K562 (cell line): ENCODE measurements around the gene FBXW8. TPM values are rescaled to one million over a fixed set of nuclear protein-coding genes. Genes with fewer than 3 reads are reported as not detected.

Experiments used
- ARID3B ChIP-seq: fragments of 250-450 bp; sonication (Bioruptor Pico); IDR thresholded peaks from 2 replicates; pipeline ENCODE4 v1.4.0; 2020; ENCODE audit warnings: borderline replicate concordance
- CEBPG ChIP-seq, 3 experiments: fragments of 200-800 bp in 1 of 3; sonication (Bioruptor generic) in 1 of 3; sonication (generic) in 1 of 3; formaldehyde crosslinking in 1 of 3; IDR thresholded peaks in 2 of 3; conservative IDR thresholded peaks in 1 of 3; 2 replicates each; pipeline versions ENCODE4 v1.6.1 to v1.8.0; 2016 to 2022; ENCODE audit warnings: missing compliant biosample characterization in 2 of 3, missing genetic modification characterization in 2 of 3, mild to moderate bottlenecking in 1 of 3, missing genetic modification reagents in 1 of 3
- EGR1 ChIP-seq: fragments of 450-650 bp; conservative IDR thresholded peaks from 2 replicates; pipeline ENCODE4 v1.6.1; 2017; ENCODE audit warnings: mild to moderate bottlenecking
- ELF4 ChIP-seq: fragments of 450-650 bp; formaldehyde crosslinking; IDR thresholded peaks from 2 replicates; pipeline ENCODE4 v1.4.0; 2022; ENCODE audit warnings: missing genetic modification characterization
- EP300 ChIP-seq: IDR thresholded peaks from 2 replicates; pipeline ENCODE4 v1.6.1; 2012; ENCODE audit warnings: low read length, improper control_type of control experiment
- ETV1 ChIP-seq: fragments of 450-650 bp; conservative IDR thresholded peaks from 2 replicates; pipeline ENCODE4 v1.6.1; 2016; ENCODE audit warnings: missing genetic modification characterization, control low read depth, low read depth, missing compliant biosample characterization
- MAFK ChIP-seq: IDR thresholded peaks from 2 replicates; pipeline ENCODE4 v1.6.1; 2011; ENCODE audit warnings: low read length, improper control_type of control experiment
- MEF2A ChIP-seq: IDR thresholded peaks from 2 replicates; pipeline ENCODE4 v1.6.1; 2011; ENCODE audit warnings: low read depth, mild to moderate bottlenecking, low read length, moderate library complexity; ENCODE audit not compliant: control insufficient read depth
- RAD51 ChIP-seq: fragments of 450-650 bp; IDR thresholded peaks from 2 replicates; pipeline ENCODE4 v1.7.1; 2016; ENCODE audit warnings: low read depth, mild to moderate bottlenecking, borderline replicate concordance
- RBM34 ChIP-seq: fragments of 200-400 bp; formaldehyde crosslinking; IDR thresholded peaks from 2 replicates; pipeline ENCODE4 v1.6.1; 2018; ENCODE audit warnings: low read length, borderline replicate concordance; ENCODE audit not compliant: insufficient read depth
- SRF ChIP-seq, 2 experiments: fragments of 250-450, 450-650 bp in 1 of 2; sonication (Bioruptor Pico) in 1 of 2; sonication (generic) in 1 of 2; formaldehyde crosslinking; IDR thresholded peaks; 2 replicates each; pipeline versions ENCODE4 v1.5.0 to v1.5.1; 2020 to 2022; ENCODE audit warnings: mild to moderate bottlenecking in 1 of 2, missing genetic modification reagents in 1 of 2
- TFE3 ChIP-seq: fragments of 450-650 bp; formaldehyde crosslinking; IDR thresholded peaks from 2 replicates; pipeline ENCODE4 v1.4.0; 2020; ENCODE audit warnings: mild to moderate bottlenecking, mixed read lengths
- USF2 ChIP-seq: sonication (generic); formaldehyde crosslinking; IDR thresholded peaks from 2 replicates; pipeline ENCODE4 v1.5.0; 2020; ENCODE audit warnings: missing genetic modification reagents
- ZNF592 ChIP-seq: fragments of 450-650 bp; IDR thresholded peaks from 2 replicates; pipeline ENCODE4 v1.6.1; 2017; ENCODE audit warnings: antibody characterized with exemption, mild to moderate bottlenecking
- ZZZ3 ChIP-seq: fragments of 450-650 bp; IDR thresholded peaks from 2 replicates; pipeline ENCODE4 v1.6.1; 2016; ENCODE audit warnings: antibody characterized with exemption, mild to moderate bottlenecking, moderate library complexity
- polyA plus RNA-seq, 8 experiments: library from polyadenylated mRNA; depleted of rRNA in 4 of 8; stranded (reverse) in 5 of 8; unstranded in 3 of 8; fragments of >200 nt; fragmentation: Nextera tagmentation in 2 of 8; fragmentation: Illumina TruSeq in 1 of 8; extraction: Ambion mirVana in 2 of 8; extraction: Trizol in 1 of 8; gene quantifications; 2 replicates each; pipeline versions ENCODE4 v1.2.1 to v1.2.3, GENCODE V29; 2011 to 2014; ENCODE audit warnings: inconsistent platforms in 1 of 8, missing spikeins in 1 of 8
- total RNA-seq, 7 experiments: library from RNA; depleted of rRNA in 6 of 7; stranded (reverse); fragments of >200 nt in 6 of 7; fragmentation: Illumina TruSeq in 2 of 7; extraction: Trizol in 2 of 7; gene quantifications; 2 replicates each; pipeline versions ENCODE4 v1.2.1 to v1.2.3, GENCODE V29; 2011 to 2021; ENCODE audit warnings: low replicate concordance in 1 of 7

FBXW8 gene
- total and polyA plus RNA-seq, 9 of the 15 experiments (the other 6 are each of a cell fraction or from before 2014, with no cell fraction given) = 0.58 to 8.3 (median 4.4) TPM

GRCh38 chr12:117025481-117026151 is 114.9 kb downstream of the FBXW8 start (continued):
- TF ChIP-seq USF2 (CRISPR knock-in tag) (0 out of 2 replicates have a peak, but pooled peaks have one; percentile 20), ZNF592 (peak; percentile 81; the same call in 1 of the 2 replicates), MAFK (peak; percentile 98), ZZZ3 (no peak), EP300 (no peak), ELF4 (CRISPR knock-in tag) (no peak), CEBPG (CRISPR knock-in tag; IDR thresholded peaks at IDR 0.05) (peak; percentile 21; the same call in 1 of the 2 replicates), CEBPG (tag; conservative IDR thresholded peaks at IDR 0.05 in 1 of 2, IDR thresholded peaks at IDR 0.05 in 1 of 2) (no peak), ARID3B (CRISPR knock-in tag) (0 out of 2 replicates have a peak, but pooled peaks have one; percentile 48), EGR1 (peak; percentile 43), ETV1 (tag) (peak; percentile 48; the same call in 1 of the 2 replicates), RAD51 (peak; percentile 32), RBM34 (no peak), MEF2A (no peak), TFE3 (0 out of 2 replicates have a peak, but pooled peaks have one; percentile 7), SRF (CRISPR knock-in tag; IDR thresholded peaks at IDR 0.05) (0 out of 4 replicates have a peak, but pooled peaks of 1 of the 2 experiments have one; percentile 15)
